GM12872 (cell line): ENCODE results near the gene NUMBL.

Experiments
- CTCF ChIP-seq: IDR thresholded peaks from 3 replicates; pipeline ENCODE4 v1.5.1; 2011; ENCODE audit warnings: low read depth, mild to moderate bottlenecking, low read length, moderate library complexity; ENCODE audit not compliant: insufficient read depth

NUMBL gene

GRCh38 chr19:40724855-40725254, 34.4 kb upstream of the NUMBL start:
- no peak for TF ChIP-seq CTCF

GRCh38 chr19:40724315-40724714, 33.9 kb upstream of the NUMBL start:
- TF ChIP-seq CTCF, result no peak

- TF ChIP-seq CTCF, result no peak
Observed at GRCh38 chr19:40723661-40724254, 33.3 kb upstream of the NUMBL start.

GRCh38 chr19:40721936-40722661, 31.6 kb upstream of the NUMBL start:
- no peak for TF ChIP-seq CTCF

GRCh38 chr19:40721140-40721486, 30.7 kb upstream of the NUMBL start:
- TF ChIP-seq CTCF, result no peak

- no peak for TF ChIP-seq CTCF
Observed at GRCh38 chr19:40719414-40719894, 29.0 kb upstream of the NUMBL start.

- TF ChIP-seq CTCF, result no peak
Observed at GRCh38 chr19:40718774-40719391, 28.4 kb upstream of the NUMBL start.
